ENCODE measurements around the gene FAT3. TPM values are rescaled to one million over a fixed set of nuclear protein-coding genes. Genes with fewer than 3 reads are reported as not detected.

FAT3 gene
- total RNA-seq, 1 experiment from 2014 or later: 0.02 TPM

GRCh38 chr11:92268546-92268945 lies 43.9 kb downstream of the FAT3 start:
- CTCF ChIA-PET: no interaction called here
- no peaks in the 10 kb centered on the region for H4K20me1 ChIP-seq (ENCODE audit: insufficient read depth)
- H3K4me1 ChIP-seq (ENCODE audit: control insufficient read depth in 1 of 2, insufficient read depth in 2 of 2, low read length in 2 of 2): no peaks in the 10 kb centered on the region
- peaks cover 8 to 15% of the 10 kb centered on the region in 2 experiments; a peak in 2 of 4 replicates for H3K9me3 ChIP-seq (ENCODE audit: control insufficient read depth in 1 of 2, insufficient read depth in 1 of 2, low read depth in 1 of 2, low read length in 2 of 2)
- no peak overlapping the region for H3K4me3 ChIP-seq (replicated peaks in 1 of 2; ENCODE audit: low read depth in 1 of 2, low read length in 2 of 2)
- DNase-seq (ENCODE audit: low read depth, low spot score): no peak
- H3K27ac ChIP-seq (ENCODE audit: low read depth, low read length): no peak overlapping the region
- no peaks in the 10 kb centered on the region for H3K36me3 ChIP-seq (ENCODE audit: control insufficient read depth in 1 of 2, insufficient read depth in 2 of 2, low read length in 2 of 2)
- no peak overlapping the region for H3K4me2 ChIP-seq (ENCODE audit: low read length)
- no peak overlapping the region for H2AFZ ChIP-seq (ENCODE audit: low read depth, low read length, poor library complexity, severe bottlenecking)
- no peak for TF ChIP-seq CEBPB (IDR thresholded peaks at IDR 0.05; ENCODE audit: low read depth)
- no peak for TF ChIP-seq ZFX (IDR thresholded peaks at IDR 0.05)
- no peak for TF ChIP-seq CBX3 (IDR thresholded peaks at IDR 0.05; ENCODE audit: low read depth)
- no peak for TF ChIP-seq POLR2AphosphoS5 (IDR thresholded peaks at IDR 0.05; ENCODE audit: low read depth, low read length)
- TF ChIP-seq EGR1 (IDR thresholded peaks at IDR 0.05; ENCODE audit: low read depth): no peak
- no peak for TF ChIP-seq JUND (IDR thresholded peaks at IDR 0.05)
- no peak for ATAC-seq
- POLR2A ChIA-PET: no interaction called here
- H3K9ac ChIP-seq (ENCODE audit: low read length): no peak overlapping the region
- RAD21 ChIA-PET (ENCODE audit: low non-redundant PET in 1 of 2, low total read pairs in 2 of 2, uncharacterized antibody in 2 of 2, unreplicated experiment in 2 of 2): no interaction called here
- H3K9me2 ChIP-seq (ENCODE audit: insufficient read depth): no peaks in the 10 kb centered on the region
- H3K27me3 ChIP-seq (ENCODE audit: insufficient read depth, low read length): no peaks in the 10 kb centered on the region
- no peaks in the 10 kb centered on the region for H3K79me2 ChIP-seq (ENCODE audit: insufficient read depth, low read length)
- no TSS peak for BruUV-seq (replicated peaks)
- intact Hi-C loops (cut with micrococcal nuclease): no loop called here

- ChIA-PET CTCF (no interaction called here), RAD21 (ENCODE audit: low non-redundant PET in 1 of 2, low total read pairs in 2 of 2, uncharacterized antibody in 2 of 2, unreplicated experiment in 2 of 2) (no interaction called here), POLR2A (no interaction called here)
- DNase-seq (ENCODE audit: low read depth, low spot score): no peak
- H3K27me3 ChIP-seq (ENCODE audit: insufficient read depth, low read length): no peaks in the 10 kb centered on the region
- no peak for ATAC-seq
- H3K4me3 ChIP-seq (replicated peaks in 1 of 2; ENCODE audit: low read depth in 1 of 2, low read length in 2 of 2): no peak overlapping the region
- no peak overlapping the region for H3K9ac ChIP-seq (ENCODE audit: low read length)
- no peaks in the 10 kb centered on the region for H3K79me2 ChIP-seq (ENCODE audit: insufficient read depth, low read length)
- H3K9me3 ChIP-seq (ENCODE audit: control insufficient read depth in 1 of 2, insufficient read depth in 1 of 2, low read depth in 1 of 2, low read length in 2 of 2): peaks cover 8 to 15% of the 10 kb centered on the region in 2 experiments; a peak in 2 of 4 replicates
- TF ChIP-seq CBX3 (IDR thresholded peaks at IDR 0.05; ENCODE audit: low read depth) (no peak), ZFX (IDR thresholded peaks at IDR 0.05) (no peak), ELF1 (IDR thresholded peaks at IDR 0.05; ENCODE audit: borderline replicate concordance, low read depth) (no peak), SP1 (IDR thresholded peaks at IDR 0.05; ENCODE audit: low read depth) (no peak), SRF (IDR thresholded peaks at IDR 0.05; ENCODE audit: low read depth) (no peak)
- no peaks in the 10 kb centered on the region for H3K9me2 ChIP-seq (ENCODE audit: insufficient read depth)
- H3K4me2 ChIP-seq (ENCODE audit: low read length): no peak overlapping the region
- H2AFZ ChIP-seq (ENCODE audit: low read depth, low read length, poor library complexity, severe bottlenecking): no peak overlapping the region
- BruUV-seq (replicated peaks): no TSS peak
- H3K4me1 ChIP-seq (ENCODE audit: control insufficient read depth in 1 of 2, insufficient read depth in 2 of 2, low read length in 2 of 2): no peaks in the 10 kb centered on the region
- H3K27ac ChIP-seq (ENCODE audit: low read depth, low read length): no peak overlapping the region
- no peaks in the 10 kb centered on the region for H3K36me3 ChIP-seq (ENCODE audit: control insufficient read depth in 1 of 2, insufficient read depth in 2 of 2, low read length in 2 of 2)
- no peaks in the 10 kb centered on the region for H4K20me1 ChIP-seq (ENCODE audit: insufficient read depth)
- intact Hi-C loops (cut with micrococcal nuclease): no loop called here
Measured at GRCh38 chr11:92269021-92269420, 44.4 kb downstream of the FAT3 start.
